Measurements from ENCODE around the gene C12orf54. TPM values are rescaled to one million over a fixed set of nuclear protein-coding genes. Genes with fewer than 3 reads are reported as not detected.

C12orf54 gene
- total and polyA plus RNA-seq, 10 of the 15 experiments (the other 5 are each of a cell fraction or from before 2014, with no cell fraction given), result 0.79 to 7.8 (median 4.2) TPM

DNA sequence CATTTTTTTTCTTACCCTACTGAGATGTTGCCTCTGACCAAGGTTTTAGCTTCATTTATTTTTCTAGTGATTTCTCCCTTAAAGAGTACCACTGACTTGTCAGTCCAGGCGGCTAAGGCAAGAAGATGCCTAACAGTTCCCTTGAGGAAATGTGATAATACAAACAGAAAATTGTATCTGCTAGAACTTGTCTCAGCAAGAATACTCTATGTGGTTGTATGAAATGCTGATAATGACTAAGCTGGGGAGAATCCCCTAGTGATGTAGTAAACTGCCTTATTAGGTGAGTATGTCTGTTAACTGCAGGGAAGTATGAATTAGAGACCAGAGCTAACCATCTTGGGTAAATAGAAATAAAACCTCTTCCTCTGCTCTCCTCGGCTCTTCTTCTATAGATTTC lies 6.7 kb downstream of the C12orf54 start (continued):
- TF ChIP-seq NFYB (IDR thresholded peaks at IDR 0.05; ENCODE audit: insufficient read depth, low read depth, low read length) (no peak), IKZF2 (IDR thresholded peaks at IDR 0.05) (peak; percentile 66 to 71; a peak in 2 of 4 replicates), CREB1 (IDR thresholded peaks at IDR 0.05; ENCODE audit: low read depth) (peak; percentile 51; the same call in 1 of the 2 replicates), ZNF217 (IDR thresholded peaks at IDR 0.05) (no peak), HDAC2 (IDR thresholded peaks at IDR 0.05) (no peak), RAD21 (IDR thresholded peaks at IDR 0.05; ENCODE audit: insufficient read depth, low read depth, low read length) (no peak), ZBED1 (IDR thresholded peaks at IDR 0.05; ENCODE audit: borderline replicate concordance) (no peak), ETV6 (conservative IDR thresholded peaks at IDR 0.05 in 1 of 2, IDR thresholded peaks at IDR 0.05 in 1 of 2; ENCODE audit: borderline replicate concordance in 1 of 2, low read depth in 1 of 2) (no peak), ZZZ3 (IDR thresholded peaks at IDR 0.05; ENCODE audit: control insufficient read depth, insufficient read length, low read depth) (no peak), MTA2 (IDR thresholded peaks at IDR 0.05; ENCODE audit: low read depth) (peak; percentile 75), NR2C2 (IDR thresholded peaks at IDR 0.05; ENCODE audit: borderline replicate concordance, control insufficient read depth, insufficient read length, low read depth) (no peak), JUND (IDR thresholded peaks at IDR 0.05; ENCODE audit: low read depth, low read length) (peak; percentile 53; the same call in 1 of the 2 replicates), SIX5 (IDR thresholded peaks at IDR 0.05; ENCODE audit: low read depth, low read length, severe bottlenecking) (no peak), NR2F1 (conservative IDR thresholded peaks at IDR 0.05) (no peak), KDM1A (IDR thresholded peaks at IDR 0.05; ENCODE audit: borderline replicate concordance) (no peak)
- TF ChIP-seq, protein P1, sequence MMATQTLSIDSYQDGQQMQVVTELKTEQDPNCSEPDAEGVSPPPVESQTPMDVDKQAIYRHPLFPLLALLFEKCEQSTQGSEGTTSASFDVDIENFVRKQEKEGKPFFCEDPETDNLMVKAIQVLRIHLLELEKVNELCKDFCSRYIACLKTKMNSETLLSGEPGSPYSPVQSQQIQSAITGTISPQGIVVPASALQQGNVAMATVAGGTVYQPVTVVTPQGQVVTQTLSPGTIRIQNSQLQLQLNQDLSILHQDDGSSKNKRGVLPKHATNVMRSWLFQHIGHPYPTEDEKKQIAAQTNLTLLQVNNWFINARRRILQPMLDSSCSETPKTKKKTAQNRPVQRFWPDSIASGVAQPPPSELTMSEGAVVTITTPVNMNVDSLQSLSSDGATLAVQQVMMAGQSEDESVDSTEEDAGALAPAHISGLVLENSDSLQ (IDR thresholded peaks at IDR 0.05), result no peak
- TF ChIP-seq, protein P2, sequence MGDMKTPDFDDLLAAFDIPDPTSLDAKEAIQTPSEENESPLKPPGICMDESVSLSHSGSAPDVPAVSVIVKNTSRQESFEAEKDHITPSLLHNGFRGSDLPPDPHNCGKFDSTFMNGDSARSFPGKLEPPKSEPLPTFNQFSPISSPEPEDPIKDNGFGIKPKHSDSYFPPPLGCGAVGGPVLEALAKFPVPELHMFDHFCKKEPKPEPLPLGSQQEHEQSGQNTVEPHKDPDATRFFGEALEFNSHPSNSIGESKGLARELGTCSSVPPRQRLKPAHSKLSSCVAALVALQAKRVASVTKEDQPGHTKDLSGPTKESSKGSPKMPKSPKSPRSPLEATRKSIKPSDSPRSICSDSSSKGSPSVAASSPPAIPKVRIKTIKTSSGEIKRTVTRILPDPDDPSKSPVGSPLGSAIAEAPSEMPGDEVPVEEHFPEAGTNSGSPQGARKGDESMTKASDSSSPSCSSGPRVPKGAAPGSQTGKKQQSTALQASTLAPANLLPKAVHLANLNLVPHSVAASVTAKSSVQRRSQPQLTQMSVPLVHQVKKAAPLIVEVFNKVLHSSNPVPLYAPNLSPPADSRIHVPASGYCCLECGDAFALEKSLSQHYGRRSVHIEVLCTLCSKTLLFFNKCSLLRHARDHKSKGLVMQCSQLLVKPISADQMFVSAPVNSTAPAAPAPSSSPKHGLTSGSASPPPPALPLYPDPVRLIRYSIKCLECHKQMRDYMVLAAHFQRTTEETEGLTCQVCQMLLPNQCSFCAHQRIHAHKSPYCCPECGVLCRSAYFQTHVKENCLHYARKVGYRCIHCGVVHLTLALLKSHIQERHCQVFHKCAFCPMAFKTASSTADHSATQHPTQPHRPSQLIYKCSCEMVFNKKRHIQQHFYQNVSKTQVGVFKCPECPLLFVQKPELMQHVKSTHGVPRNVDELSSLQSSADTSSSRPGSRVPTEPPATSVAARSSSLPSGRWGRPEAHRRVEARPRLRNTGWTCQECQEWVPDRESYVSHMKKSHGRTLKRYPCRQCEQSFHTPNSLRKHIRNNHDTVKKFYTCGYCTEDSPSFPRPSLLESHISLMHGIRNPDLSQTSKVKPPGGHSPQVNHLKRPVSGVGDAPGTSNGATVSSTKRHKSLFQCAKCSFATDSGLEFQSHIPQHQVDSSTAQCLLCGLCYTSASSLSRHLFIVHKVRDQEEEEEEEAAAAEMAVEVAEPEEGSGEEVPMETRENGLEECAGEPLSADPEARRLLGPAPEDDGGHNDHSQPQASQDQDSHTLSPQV (IDR thresholded peaks at IDR 0.05), result no peak
- TF ChIP-seq, protein P3, sequence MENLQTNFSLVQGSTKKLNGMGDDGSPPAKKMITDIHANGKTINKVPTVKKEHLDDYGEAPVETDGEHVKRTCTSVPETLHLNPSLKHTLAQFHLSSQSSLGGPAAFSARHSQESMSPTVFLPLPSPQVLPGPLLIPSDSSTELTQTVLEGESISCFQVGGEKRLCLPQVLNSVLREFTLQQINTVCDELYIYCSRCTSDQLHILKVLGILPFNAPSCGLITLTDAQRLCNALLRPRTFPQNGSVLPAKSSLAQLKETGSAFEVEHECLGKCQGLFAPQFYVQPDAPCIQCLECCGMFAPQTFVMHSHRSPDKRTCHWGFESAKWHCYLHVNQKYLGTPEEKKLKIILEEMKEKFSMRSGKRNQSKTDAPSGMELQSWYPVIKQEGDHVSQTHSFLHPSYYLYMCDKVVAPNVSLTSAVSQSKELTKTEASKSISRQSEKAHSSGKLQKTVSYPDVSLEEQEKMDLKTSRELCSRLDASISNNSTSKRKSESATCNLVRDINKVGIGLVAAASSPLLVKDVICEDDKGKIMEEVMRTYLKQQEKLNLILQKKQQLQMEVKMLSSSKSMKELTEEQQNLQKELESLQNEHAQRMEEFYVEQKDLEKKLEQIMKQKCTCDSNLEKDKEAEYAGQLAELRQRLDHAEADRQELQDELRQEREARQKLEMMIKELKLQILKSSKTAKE (IDR thresholded peaks at IDR 0.05; ENCODE audit: low read depth, poor library complexity, severe bottlenecking), result peak; percentile 57
- TF ChIP-seq, protein P4, sequence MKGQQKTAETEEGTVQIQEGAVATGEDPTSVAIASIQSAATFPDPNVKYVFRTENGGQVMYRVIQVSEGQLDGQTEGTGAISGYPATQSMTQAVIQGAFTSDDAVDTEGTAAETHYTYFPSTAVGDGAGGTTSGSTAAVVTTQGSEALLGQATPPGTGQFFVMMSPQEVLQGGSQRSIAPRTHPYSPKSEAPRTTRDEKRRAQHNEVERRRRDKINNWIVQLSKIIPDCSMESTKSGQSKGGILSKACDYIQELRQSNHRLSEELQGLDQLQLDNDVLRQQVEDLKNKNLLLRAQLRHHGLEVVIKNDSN (IDR thresholded peaks at IDR 0.05; ENCODE audit: borderline replicate concordance, extremely low read length, insufficient read depth, low read depth, low read length), result no peak
- TF ChIP-seq, protein P5, sequence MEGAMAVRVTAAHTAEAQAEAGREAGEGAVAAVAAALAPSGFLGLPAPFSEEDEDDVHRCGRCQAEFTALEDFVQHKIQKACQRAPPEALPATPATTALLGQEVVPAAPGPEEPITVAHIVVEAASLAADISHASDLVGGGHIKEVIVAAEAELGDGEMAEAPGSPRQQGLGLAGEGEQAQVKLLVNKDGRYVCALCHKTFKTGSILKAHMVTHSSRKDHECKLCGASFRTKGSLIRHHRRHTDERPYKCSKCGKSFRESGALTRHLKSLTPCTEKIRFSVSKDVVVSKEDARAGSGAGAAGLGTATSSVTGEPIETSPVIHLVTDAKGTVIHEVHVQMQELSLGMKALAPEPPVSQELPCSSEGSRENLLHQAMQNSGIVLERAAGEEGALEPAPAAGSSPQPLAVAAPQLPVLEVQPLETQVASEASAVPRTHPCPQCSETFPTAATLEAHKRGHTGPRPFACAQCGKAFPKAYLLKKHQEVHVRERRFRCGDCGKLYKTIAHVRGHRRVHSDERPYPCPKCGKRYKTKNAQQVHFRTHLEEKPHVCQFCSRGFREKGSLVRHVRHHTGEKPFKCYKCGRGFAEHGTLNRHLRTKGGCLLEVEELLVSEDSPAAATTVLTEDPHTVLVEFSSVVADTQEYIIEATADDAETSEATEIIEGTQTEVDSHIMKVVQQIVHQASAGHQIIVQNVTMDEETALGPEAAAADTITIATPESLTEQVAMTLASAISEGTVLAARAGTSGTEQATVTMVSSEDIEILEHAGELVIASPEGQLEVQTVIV (IDR thresholded peaks at IDR 0.05; ENCODE audit: borderline replicate concordance, partially characterized antibody), result no peak
